Gastrocnemius medialis (tissue), 4 donors: ENCODE measurements around the gene IL1RAP. TPM values are rescaled to one million over a fixed set of nuclear protein-coding genes. Genes with fewer than 3 reads are reported as not detected.

Experiments
- ATAC-seq, 2 donors: fragments of 150-250 bp; one replicate each; pipeline ENCODE4 v1.9.1; 2016
- DNase-seq, 2 donors: peaks; one replicate each; pipeline ENCODE4 v3.0.0-alpha.2; 2019
- H3K27ac ChIP-seq, 4 donors: fragments of 200-600 bp; sonication (generic); 1 replicate in 1 of 4; 2 replicates in 3 of 4; pipeline ENCODE4 v1.5.1; 2016 to 2018; ENCODE audit warnings: mild to moderate bottlenecking in 2 of 4, moderate library complexity in 1 of 4
- H3K27me3 ChIP-seq, 3 donors: fragments of 200-600 bp; sonication (generic) in 2 of 3; 1 replicate in 1 of 3; 2 replicates in 2 of 3; pipeline versions ENCODE4 v1.5.1 to v1.6.0; 2016 to 2019; ENCODE audit warnings: mild to moderate bottlenecking in 1 of 3, moderate library complexity in 1 of 3
- H3K36me3 ChIP-seq, 2 donors: fragments of 200-600 bp; sonication (generic) in 1 of 2; one replicate each; pipeline ENCODE4 v1.5.1; 2017 to 2018
- H3K4me1 ChIP-seq, 2 donors: fragments of 200-600 bp; sonication (generic) in 1 of 2; one replicate each; pipeline ENCODE4 v1.5.1; 2016 to 2017; ENCODE audit warnings: mild to moderate bottlenecking in 2 of 2
- H3K4me3 ChIP-seq, 4 donors: fragments of 200-600 bp; sonication (generic) in 3 of 4; 1 replicate in 1 of 4; 2 replicates in 3 of 4; pipeline ENCODE4 v1.5.1; 2016 to 2019; ENCODE audit warnings: mild to moderate bottlenecking in 2 of 4
- H3K9me3 ChIP-seq, 3 donors: fragments of 200-600 bp; sonication (generic) in 2 of 3; 1 replicate in 1 of 3; 2 replicates in 2 of 3; pipeline ENCODE4 v1.5.1; 2016 to 2019
- POLR2A ChIP-seq, 2 donors: fragments of 450-650 bp; IDR thresholded peaks; one replicate each; pipeline ENCODE4 v1.6.1; 2017; ENCODE audit warnings: antibody characterized with exemption in 2 of 2, mild to moderate bottlenecking in 2 of 2, moderate library complexity in 2 of 2
- in situ Hi-C, 4 donors: fragments of 200-750 bp; cut with MboI; loops; one replicate each; pipeline versions ENCODE4 v1.15.0 to v1.8.0; 2017; ENCODE audit warnings: low sequenced_read_pairs in 4 of 4
- intact Hi-C: fragments of 100-400 bp; cut with DNase I; formaldehyde crosslinking; loops from one replicate; pipeline ENCODE4 v1.15.1; 2023; ENCODE audit warnings: low total_unique reads
- total RNA-seq, 4 donors: library from RNA; depleted of rRNA; stranded (reverse); fragments of >200 nt; gene quantifications; one replicate each; pipeline versions ENCODE4 v1.1.0 to v1.2.3, GENCODE V29; 2016
- TF ChIP-seq, protein P1 (sequence below), 5 experiments: fragments of 450-650 bp in 3 of 5; fragments of 200-600 bp in 2 of 5; sonication (generic) in 2 of 5; IDR thresholded peaks in 4 of 5; conservative IDR thresholded peaks in 1 of 5; 1 replicate in 4 of 5; 2 replicates in 1 of 5; pipeline ENCODE4 v1.5.1; 2016 to 2019; ENCODE audit warnings: antibody characterized with exemption in 5 of 5, mild to moderate bottlenecking in 3 of 5, moderate library complexity in 3 of 5

The IL1RAP gene
- total RNA-seq, 4 donors from 2014 or later = 1.1 to 3.3 (median 2.6) TPM

DNA sequence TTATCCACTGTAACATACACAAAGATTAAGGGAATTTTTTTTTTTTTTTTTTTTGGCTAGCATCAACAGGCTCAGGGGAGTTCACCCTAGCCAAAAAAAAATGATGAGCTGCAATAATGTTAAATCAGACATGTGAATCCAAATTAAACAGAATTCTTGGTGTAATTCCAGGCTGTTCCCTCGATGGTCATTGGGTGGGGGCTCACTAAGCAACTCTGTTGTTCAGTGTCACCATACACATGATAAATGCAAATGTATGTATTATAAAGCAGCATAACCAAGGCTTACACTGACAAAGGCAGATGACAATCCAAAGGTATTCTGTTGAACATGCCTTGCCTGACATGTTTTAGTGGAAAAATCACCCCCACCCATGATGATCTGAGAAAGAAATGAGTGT lies 29.0 kb downstream of the IL1RAP start:
- no peaks in the 10 kb centered on the region for H3K9me3 ChIP-seq
- no peaks in the 10 kb centered on the region for H3K27me3 ChIP-seq
- DNase-seq = no peak
- no peak overlapping the region for H3K27ac ChIP-seq
- in situ Hi-C loops = no loop called here
- no peak overlapping the region for H3K4me3 ChIP-seq
- H3K4me1 ChIP-seq = no peaks in the 10 kb centered on the region
- no peak for ATAC-seq
- TF ChIP-seq, protein P1, sequence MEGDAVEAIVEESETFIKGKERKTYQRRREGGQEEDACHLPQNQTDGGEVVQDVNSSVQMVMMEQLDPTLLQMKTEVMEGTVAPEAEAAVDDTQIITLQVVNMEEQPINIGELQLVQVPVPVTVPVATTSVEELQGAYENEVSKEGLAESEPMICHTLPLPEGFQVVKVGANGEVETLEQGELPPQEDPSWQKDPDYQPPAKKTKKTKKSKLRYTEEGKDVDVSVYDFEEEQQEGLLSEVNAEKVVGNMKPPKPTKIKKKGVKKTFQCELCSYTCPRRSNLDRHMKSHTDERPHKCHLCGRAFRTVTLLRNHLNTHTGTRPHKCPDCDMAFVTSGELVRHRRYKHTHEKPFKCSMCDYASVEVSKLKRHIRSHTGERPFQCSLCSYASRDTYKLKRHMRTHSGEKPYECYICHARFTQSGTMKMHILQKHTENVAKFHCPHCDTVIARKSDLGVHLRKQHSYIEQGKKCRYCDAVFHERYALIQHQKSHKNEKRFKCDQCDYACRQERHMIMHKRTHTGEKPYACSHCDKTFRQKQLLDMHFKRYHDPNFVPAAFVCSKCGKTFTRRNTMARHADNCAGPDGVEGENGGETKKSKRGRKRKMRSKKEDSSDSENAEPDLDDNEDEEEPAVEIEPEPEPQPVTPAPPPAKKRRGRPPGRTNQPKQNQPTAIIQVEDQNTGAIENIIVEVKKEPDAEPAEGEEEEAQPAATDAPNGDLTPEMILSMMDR (IDR thresholded peaks at IDR 0.05 in 4 of 5, conservative IDR thresholded peaks at IDR 0.05 in 1 of 5) = no peak
- no peak for TF ChIP-seq POLR2A (IDR thresholded peaks at IDR 0.05)
- no peaks in the 10 kb centered on the region for H3K36me3 ChIP-seq
- intact Hi-C loops = no loop called here

DNA sequence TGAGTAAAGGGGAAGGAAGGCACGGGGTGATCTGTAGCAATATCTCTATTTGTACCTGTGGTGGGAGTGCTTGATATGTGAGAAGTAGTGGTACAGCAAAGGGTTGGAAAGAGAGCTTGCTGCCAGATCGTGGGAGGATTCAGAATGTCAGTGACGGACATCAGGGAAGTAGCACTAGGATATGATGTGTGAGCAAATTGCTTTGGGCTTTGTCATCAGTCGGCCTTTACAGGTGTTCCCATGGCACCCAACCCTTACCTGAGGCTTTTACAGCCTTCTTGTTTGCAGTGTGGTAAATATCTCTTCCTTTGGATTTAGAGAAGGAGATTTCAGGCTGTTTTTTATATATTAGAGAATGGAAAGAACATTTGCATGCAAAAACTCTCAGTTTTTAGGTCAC lies 29.8 kb downstream of the IL1RAP start:
- intact Hi-C loops = no loop called here
- ATAC-seq = no peak
- H3K27me3 ChIP-seq = no peaks in the 10 kb centered on the region
- no peak overlapping the region for H3K4me3 ChIP-seq
- H3K27ac ChIP-seq = no peak overlapping the region
- H3K4me1 ChIP-seq = no peaks in the 10 kb centered on the region
- H3K9me3 ChIP-seq = no peaks in the 10 kb centered on the region
- DNase-seq = no peak
- H3K36me3 ChIP-seq = no peaks in the 10 kb centered on the region
- no peak for TF ChIP-seq POLR2A (IDR thresholded peaks at IDR 0.05)
- TF ChIP-seq, protein P1 (IDR thresholded peaks at IDR 0.05 in 4 of 5, conservative IDR thresholded peaks at IDR 0.05 in 1 of 5) = no peak
- in situ Hi-C loops = no loop called here

DNA sequence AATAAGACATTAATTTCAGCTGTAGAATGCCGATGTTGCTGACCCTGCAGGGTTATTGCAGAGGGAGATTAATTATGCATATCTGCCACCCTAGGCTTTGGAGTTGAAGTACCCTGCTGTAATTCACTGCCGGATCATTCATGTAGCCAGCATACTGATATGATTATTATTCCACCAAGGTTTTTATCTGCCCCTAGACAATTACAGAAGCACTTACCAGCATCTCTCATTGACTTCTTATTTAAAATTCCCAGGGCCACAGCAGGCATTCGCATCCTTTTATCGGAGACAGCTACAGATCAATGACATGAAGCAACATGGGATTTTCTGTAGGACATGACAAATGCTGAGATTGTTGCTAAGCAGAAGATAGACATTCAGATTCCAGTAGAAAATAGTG lies 31.3 kb downstream of the IL1RAP start:
- H3K4me3 ChIP-seq = no peak overlapping the region
- in situ Hi-C loops (no loop called here), intact Hi-C loops (no loop called here)
- no peaks in the 10 kb centered on the region for H3K4me1 ChIP-seq
- DNase-seq = no peak
- H3K27ac ChIP-seq = no peak overlapping the region
- no peaks in the 10 kb centered on the region for H3K36me3 ChIP-seq
- no peak for ATAC-seq
- no peaks in the 10 kb centered on the region for H3K27me3 ChIP-seq
- H3K9me3 ChIP-seq = no peaks in the 10 kb centered on the region
- no peak for TF ChIP-seq POLR2A (IDR thresholded peaks at IDR 0.05)
- TF ChIP-seq, protein P1 (IDR thresholded peaks at IDR 0.05 in 4 of 5, conservative IDR thresholded peaks at IDR 0.05 in 1 of 5) = no peak

- in situ Hi-C loops (no loop called here), intact Hi-C loops (no loop called here)
Measured at GRCh38 chr3:190546881-190547510, 33.1 kb downstream of the IL1RAP start.

More at GRCh38 chr3:190546881-190547510, 33.1 kb downstream of the IL1RAP start:
- no peak for DNase-seq
- no peaks in the 10 kb centered on the region for H3K27me3 ChIP-seq
- H3K4me1 ChIP-seq = no peaks in the 10 kb centered on the region
- no peaks in the 10 kb centered on the region for H3K36me3 ChIP-seq
- H3K9me3 ChIP-seq = peaks cover 0 to 3% (median 0%) of the 10 kb centered on the region in 3 donors
- ATAC-seq = no peak
- TF ChIP-seq, protein P1 (IDR thresholded peaks at IDR 0.05 in 4 of 5, conservative IDR thresholded peaks at IDR 0.05 in 1 of 5) = no peak
- TF ChIP-seq POLR2A (IDR thresholded peaks at IDR 0.05) = no peak
- no peak overlapping the region for H3K4me3 ChIP-seq
- no peak overlapping the region for H3K27ac ChIP-seq
